NCI-H187 treated with DMSO at 0.1 percent for 48 hours (cell line): ENCODE measurements around the gene CORO7.
"Not testable (repeated sequence)": the region's sequence is repeated elsewhere in the genome, so short reads cannot be mapped to it uniquely, and the experiment has no call there.

Source experiments
- DNase-seq: peaks from one replicate; lab custom pipeline; 2025; lab: John Stamatoyannopoulos, UW

The CORO7 gene

GRCh38 chr16:4336701-4337539, 79.5 kb downstream of the CORO7 start:
- no peak for DNase-seq

- no peak for DNase-seq
Measured at GRCh38 chr16:4334724-4335495, 81.5 kb downstream of the CORO7 start.

- DNase-seq: not testable (repeated sequence)
Measured at GRCh38 chr16:4333714-4334113, 82.7 kb downstream of the CORO7 start.

- DNase-seq: no peak
Measured at GRCh38 chr16:4333308-4333638, 83.1 kb downstream of the CORO7 start.

- DNase-seq: no peak
Measured at GRCh38 chr16:4332623-4333307, 83.6 kb downstream of the CORO7 start.

GRCh38 chr16:4332083-4332482, 84.3 kb downstream of the CORO7 start:
- DNase-seq: no peak

- no peak for DNase-seq
Measured at GRCh38 chr16:4330277-4330874, 86.0 kb downstream of the CORO7 start.

GRCh38 chr16:4328782-4329775, 87.3 kb downstream of the CORO7 start:
- DNase-seq: no peak

GRCh38 chr16:4328046-4328781, 88.2 kb downstream of the CORO7 start:
- DNase-seq: no peak

- DNase-seq: no peak
Measured at GRCh38 chr16:4327386-4328045, 88.9 kb downstream of the CORO7 start.

- no peak for DNase-seq
Measured at GRCh38 chr16:4325253-4325758, 91.1 kb downstream of the CORO7 start.

- DNase-seq: no peak
Measured at GRCh38 chr16:4324492-4325252, 91.7 kb downstream of the CORO7 start.

- no peak for DNase-seq
Measured at GRCh38 chr16:4323845-4324488, 92.4 kb downstream of the CORO7 start.

- DNase-seq: no peak
Measured at GRCh38 chr16:4323071-4323844, 93.1 kb downstream of the CORO7 start.

- no peak for DNase-seq
Measured at GRCh38 chr16:4322121-4323052, 94.0 kb downstream of the CORO7 start.
